ENCODE data around the gene APOA4.

The APOA4 gene

DNA sequence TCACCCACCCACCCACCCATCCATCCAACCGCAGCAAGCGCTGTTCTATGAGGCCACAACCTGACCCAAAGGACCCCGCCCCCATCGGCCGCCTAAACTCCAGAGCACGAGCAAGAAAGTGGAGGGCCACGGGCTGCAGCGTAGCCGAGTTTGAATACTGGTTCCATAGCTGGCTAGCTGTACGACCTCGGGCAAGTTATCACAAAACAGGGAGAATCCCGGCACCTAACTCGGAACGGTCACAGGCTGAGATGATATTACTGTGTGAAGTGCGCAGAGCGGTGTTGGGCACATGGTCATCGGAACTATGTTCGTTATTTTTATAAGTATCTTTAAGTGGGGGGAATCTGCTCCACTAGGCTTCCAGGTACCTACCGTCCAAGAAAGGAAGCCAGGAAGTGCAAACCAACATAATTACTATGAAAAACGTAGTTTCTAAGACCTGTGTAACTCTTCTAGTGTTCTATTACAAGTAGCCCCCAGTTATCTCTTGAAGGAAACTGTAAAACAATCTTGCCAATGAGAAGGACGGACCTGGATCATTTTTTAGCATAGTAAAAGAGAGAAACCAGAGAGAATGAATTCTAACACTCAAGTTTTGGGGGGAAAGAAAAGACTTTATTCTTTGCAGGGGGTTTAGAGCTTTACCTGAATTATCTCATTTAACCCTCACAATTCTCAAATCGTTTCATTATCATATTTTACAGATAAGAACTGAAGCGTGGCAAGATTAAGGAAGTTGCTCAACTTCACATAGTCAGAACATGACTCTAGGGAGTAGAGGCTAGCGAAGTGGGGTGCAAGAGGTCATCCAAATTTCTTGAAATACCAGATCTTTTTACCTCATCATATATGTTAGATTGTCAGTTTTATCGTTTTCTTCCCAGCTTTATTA is 49.7 kb downstream of the APOA4 start:
- DNase-seq, result peak; percentile 16

DNA sequence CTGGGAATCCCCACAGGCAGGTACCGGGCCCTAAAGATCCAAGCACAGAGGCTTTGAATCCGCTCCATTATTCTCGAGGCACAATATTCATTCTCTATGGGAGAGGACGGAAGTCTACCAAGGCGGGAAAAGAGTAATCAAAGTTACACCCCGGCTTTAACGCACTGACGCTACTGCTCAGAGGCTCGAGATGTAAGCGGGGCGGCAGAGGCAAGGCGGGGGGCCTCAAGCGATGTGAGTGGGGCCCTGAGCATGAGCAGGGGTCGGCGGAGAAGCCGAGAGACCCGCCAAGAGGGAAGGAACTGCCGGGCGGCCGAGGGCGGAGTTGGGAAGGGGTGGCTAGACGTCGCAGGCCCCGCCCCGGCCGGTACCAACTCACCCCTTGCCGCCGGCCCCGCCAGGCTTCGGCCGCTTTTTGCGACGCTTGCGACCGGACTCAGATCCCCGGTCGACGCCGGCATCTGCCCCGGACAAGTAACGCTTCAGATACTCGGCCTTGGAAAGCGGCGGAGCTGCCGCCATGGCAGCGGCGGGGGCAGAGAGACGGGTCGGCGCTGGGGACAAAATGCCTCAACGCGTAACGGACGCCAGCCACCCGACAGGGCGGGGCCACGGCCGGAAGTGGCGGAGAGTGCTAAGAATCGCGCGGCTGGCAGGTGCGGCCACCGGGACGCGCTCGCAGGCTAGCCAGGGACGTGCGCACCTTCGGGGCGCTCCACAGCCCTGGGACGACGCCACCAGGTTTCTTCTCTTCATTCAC is 50.5 kb downstream of the APOA4 start, which contains the start of gene BUD13:
TSS of gene BUD13 (minus strand) at position 545 of the 760 bp plus-strand sequence. CDS start at position 522, 23 bp downstream.
- peak; percentile 95 for DNase-seq

- no peak for DNase-seq
Measured at GRCh38 chr11:116771935-116772334, 51.2 kb downstream of the APOA4 start.

All from CD4-positive, alpha-beta T cell treated with Interleukin-17A for 1 hour (primary cell).